ENCODE results near the gene CELF5.
"Not testable (repeated sequence)": the region's sequence is repeated elsewhere in the genome, so short reads cannot be mapped to it uniquely, and the experiment has no call there.

Gene CELF5

GRCh38 chr19:3336680-3337523, 112.4 kb downstream of the CELF5 start:
- DNase-seq (ENCODE audit: low spot score), result no peak
- Mint-ChIP-seq H3K27me3 (ENCODE audit: low read depth) (no peaks in the 10 kb centered on the region), H3K27ac (no peak overlapping the region), H3K9me3 (no peaks in the 10 kb centered on the region), H3K4me1 (ENCODE audit: low read depth) (peaks cover 5% of the 10 kb centered on the region), H3K4me3 (no peak overlapping the region), H3K36me3 (ENCODE audit: low read depth) (no peaks in the 10 kb centered on the region)

GRCh38 chr19:3338541-3339181, 114.2 kb downstream of the CELF5 start:
- Mint-ChIP-seq H3K9me3 (no peaks in the 10 kb centered on the region), H3K4me1 (ENCODE audit: low read depth) (peaks cover 5% of the 10 kb centered on the region), H3K36me3 (ENCODE audit: low read depth) (no peaks in the 10 kb centered on the region), H3K27ac (peak overlapping the region; percentile 10), H3K27me3 (ENCODE audit: low read depth) (no peaks in the 10 kb centered on the region), H3K4me3 (no peak overlapping the region)
- DNase-seq (ENCODE audit: low spot score), result no peak

- Mint-ChIP-seq H3K27me3 (ENCODE audit: low read depth) (no peaks in the 10 kb centered on the region), H3K4me3 (no peak overlapping the region), H3K9me3 (no peaks in the 10 kb centered on the region), H3K4me1 (ENCODE audit: low read depth) (peaks cover 5% of the 10 kb centered on the region), H3K27ac (no peak overlapping the region), H3K36me3 (ENCODE audit: low read depth) (no peaks in the 10 kb centered on the region)
- no peak for DNase-seq (ENCODE audit: low spot score)
These were observed 115.9 kb downstream of the CELF5 start for GRCh38 chr19:3340340-3340739.

GRCh38 chr19:3342246-3342645, 117.8 kb downstream of the CELF5 start:
- Mint-ChIP-seq H3K27ac (no peak overlapping the region), H3K27me3 (ENCODE audit: low read depth) (no peaks in the 10 kb centered on the region), H3K9me3 (no peaks in the 10 kb centered on the region)

GRCh38 chr19:3342962-3343361, 118.5 kb downstream of the CELF5 start:
- not testable (repeated sequence) for H3K27me3 Mint-ChIP-seq (ENCODE audit: low read depth); H3K27ac Mint-ChIP-seq; DNase-seq (ENCODE audit: low spot score); H3K4me3 Mint-ChIP-seq; H3K36me3 Mint-ChIP-seq (ENCODE audit: low read depth); H3K9me3 Mint-ChIP-seq; H3K4me1 Mint-ChIP-seq (ENCODE audit: low read depth)

More at GRCh38 chr19:3342246-3342645, 117.8 kb downstream of the CELF5 start:
- no peak for DNase-seq (ENCODE audit: low spot score)
- Mint-ChIP-seq H3K4me3 (no peak overlapping the region), H3K4me1 (ENCODE audit: low read depth) (peaks cover 5% of the 10 kb centered on the region), H3K36me3 (ENCODE audit: low read depth) (no peaks in the 10 kb centered on the region)

- H3K27ac Mint-ChIP-seq, result no peak overlapping the region
- H3K27me3 Mint-ChIP-seq (ENCODE audit: low read depth), result no peaks in the 10 kb centered on the region
- H3K36me3 Mint-ChIP-seq (ENCODE audit: low read depth), result no peaks in the 10 kb centered on the region
- H3K4me1 Mint-ChIP-seq (ENCODE audit: low read depth), result peaks cover under 1% of the 10 kb centered on the region
- H3K4me3 Mint-ChIP-seq, result peak overlapping the region; percentile 26
- no peak for DNase-seq (ENCODE audit: low spot score)
- no peaks in the 10 kb centered on the region for H3K9me3 Mint-ChIP-seq
These were observed 119.4 kb downstream of the CELF5 start for GRCh38 chr19:3343619-3344502.

GRCh38 chr19:3344608-3345598, 120.4 kb downstream of the CELF5 start:
- no peak overlapping the region for H3K27ac Mint-ChIP-seq
- no peaks in the 10 kb centered on the region for H3K27me3 Mint-ChIP-seq (ENCODE audit: low read depth)
- no peak for DNase-seq (ENCODE audit: low spot score)
- H3K36me3 Mint-ChIP-seq (ENCODE audit: low read depth), result no peaks in the 10 kb centered on the region
- no peaks in the 10 kb centered on the region for H3K9me3 Mint-ChIP-seq
- H3K4me3 Mint-ChIP-seq, result no peak overlapping the region
- H3K4me1 Mint-ChIP-seq (ENCODE audit: low read depth), result no peaks in the 10 kb centered on the region

- H3K27me3 Mint-ChIP-seq (ENCODE audit: low read depth), result no peaks in the 10 kb centered on the region
- H3K4me1 Mint-ChIP-seq (ENCODE audit: low read depth), result no peaks in the 10 kb centered on the region
- no peaks in the 10 kb centered on the region for H3K9me3 Mint-ChIP-seq
- H3K36me3 Mint-ChIP-seq (ENCODE audit: low read depth), result no peaks in the 10 kb centered on the region
- no peak for DNase-seq (ENCODE audit: low spot score)
- H3K27ac Mint-ChIP-seq, result no peak overlapping the region
- no peak overlapping the region for H3K4me3 Mint-ChIP-seq
These were observed 121.5 kb downstream of the CELF5 start for GRCh38 chr19:3345850-3346460.

Data from T-helper 2 cell treated with Interferon-gamma antibody and Interleukin-4, amounts not matched to agents 5 μg/mL and 100 μg/mL, for 36 hours (primary cell).